NB4 (cell line): Measurements from ENCODE around the gene PRPH2.

Experiments used
- DNase-seq: peaks from one replicate; pipeline ENCODE4 v3.0.0; 2010; ENCODE audit warnings: low read depth
- H3K4me3 ChIP-seq: one replicate; pipeline ENCODE4 v1.5.1; 2011; ENCODE audit warnings: mild to moderate bottlenecking, low read depth, low read length, moderate library complexity
- MYC ChIP-seq: IDR thresholded peaks from 2 replicates; pipeline ENCODE4 v1.6.1; 2011; ENCODE audit warnings: low read depth, low read length
- POLR2A ChIP-seq: IDR thresholded peaks from 2 replicates; pipeline ENCODE4 v1.6.1; 2011; ENCODE audit warnings: mild to moderate bottlenecking; ENCODE audit not compliant: insufficient read length; ENCODE audit errors: extremely low read depth
- TF ChIP-seq, protein P1 (sequence below): IDR thresholded peaks from 2 replicates; pipeline ENCODE4 v1.6.1; 2011; ENCODE audit warnings: low read depth, low read length
- TF ChIP-seq, protein P2 (sequence below): IDR thresholded peaks from one replicate; pipeline ENCODE4 v1.5.1; 2012; ENCODE audit warnings: low read depth, low read length

The PRPH2 gene

GRCh38 chr6:42762950-42763349 lies 40.6 kb upstream of the PRPH2 start:
- DNase-seq: no peak
- H3K4me3 ChIP-seq: no peak overlapping the region
- TF ChIP-seq, protein P1, sequence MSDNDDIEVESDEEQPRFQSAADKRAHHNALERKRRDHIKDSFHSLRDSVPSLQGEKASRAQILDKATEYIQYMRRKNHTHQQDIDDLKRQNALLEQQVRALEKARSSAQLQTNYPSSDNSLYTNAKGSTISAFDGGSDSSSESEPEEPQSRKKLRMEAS: no peak
- TF ChIP-seq MYC (no peak), POLR2A (no peak)
- TF ChIP-seq, protein P2, sequence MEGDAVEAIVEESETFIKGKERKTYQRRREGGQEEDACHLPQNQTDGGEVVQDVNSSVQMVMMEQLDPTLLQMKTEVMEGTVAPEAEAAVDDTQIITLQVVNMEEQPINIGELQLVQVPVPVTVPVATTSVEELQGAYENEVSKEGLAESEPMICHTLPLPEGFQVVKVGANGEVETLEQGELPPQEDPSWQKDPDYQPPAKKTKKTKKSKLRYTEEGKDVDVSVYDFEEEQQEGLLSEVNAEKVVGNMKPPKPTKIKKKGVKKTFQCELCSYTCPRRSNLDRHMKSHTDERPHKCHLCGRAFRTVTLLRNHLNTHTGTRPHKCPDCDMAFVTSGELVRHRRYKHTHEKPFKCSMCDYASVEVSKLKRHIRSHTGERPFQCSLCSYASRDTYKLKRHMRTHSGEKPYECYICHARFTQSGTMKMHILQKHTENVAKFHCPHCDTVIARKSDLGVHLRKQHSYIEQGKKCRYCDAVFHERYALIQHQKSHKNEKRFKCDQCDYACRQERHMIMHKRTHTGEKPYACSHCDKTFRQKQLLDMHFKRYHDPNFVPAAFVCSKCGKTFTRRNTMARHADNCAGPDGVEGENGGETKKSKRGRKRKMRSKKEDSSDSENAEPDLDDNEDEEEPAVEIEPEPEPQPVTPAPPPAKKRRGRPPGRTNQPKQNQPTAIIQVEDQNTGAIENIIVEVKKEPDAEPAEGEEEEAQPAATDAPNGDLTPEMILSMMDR: no peak

GRCh38 chr6:42762426-42762859 lies 40.0 kb upstream of the PRPH2 start:
- TF ChIP-seq MYC: no peak
- TF ChIP-seq POLR2A: no peak
- TF ChIP-seq, protein P1: no peak
- TF ChIP-seq, protein P2: no peak
- no peak overlapping the region for H3K4me3 ChIP-seq
- no peak for DNase-seq

DNA sequence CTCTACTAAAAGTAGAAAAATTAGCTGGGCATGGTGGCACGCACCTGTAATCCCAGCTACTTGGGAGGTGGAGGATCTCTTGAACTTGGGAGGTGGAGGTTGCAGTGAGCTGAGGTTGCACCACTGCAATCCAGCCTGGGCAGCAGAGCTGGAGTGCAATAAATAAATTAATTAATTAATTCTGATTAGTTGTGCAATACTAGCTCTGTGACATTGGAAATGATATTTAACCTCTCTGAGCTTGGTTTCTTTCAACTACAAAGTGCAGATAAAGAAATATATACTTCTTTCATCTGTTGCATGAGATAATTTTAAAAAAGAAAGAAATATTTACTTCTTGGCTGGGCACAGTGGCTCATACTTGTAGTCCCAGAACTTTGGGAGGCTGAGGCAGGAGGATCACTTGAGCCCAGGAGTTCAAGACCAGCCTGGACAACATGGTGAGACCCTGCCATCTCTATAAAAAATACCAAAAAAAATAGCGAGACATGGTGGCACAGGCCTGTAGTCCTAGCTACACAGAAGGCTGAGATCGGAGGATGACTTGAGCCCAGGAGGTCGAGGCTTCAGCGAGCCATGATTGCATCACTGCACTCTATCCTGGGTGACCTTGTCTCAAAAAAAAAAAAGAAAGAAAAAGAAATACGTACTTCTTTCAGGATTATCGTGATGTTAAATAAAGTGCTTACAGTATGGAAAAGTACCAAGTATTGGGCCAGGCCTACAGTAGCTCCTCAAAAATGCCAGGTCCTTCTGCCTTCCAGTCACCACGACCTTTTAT lies 39.1 kb upstream of the PRPH2 start:
- TF ChIP-seq, protein P2: no peak
- TF ChIP-seq, protein P1: no peak
- TF ChIP-seq POLR2A (no peak), MYC (no peak)
- no peak overlapping the region for H3K4me3 ChIP-seq
- DNase-seq: no peak

- TF ChIP-seq MYC (no peak), POLR2A (no peak)
- TF ChIP-seq, protein P2: no peak
- TF ChIP-seq, protein P1: no peak
Measured at GRCh38 chr6:42758756-42759430, 36.5 kb upstream of the PRPH2 start.

GRCh38 chr6:42756722-42757121 lies 34.3 kb upstream of the PRPH2 start:
- TF ChIP-seq POLR2A (no peak), MYC (no peak)
- TF ChIP-seq, protein P2: no peak
- TF ChIP-seq, protein P1: no peak
- DNase-seq: no peak
- H3K4me3 ChIP-seq: no peak overlapping the region

More at GRCh38 chr6:42758756-42759430, 36.5 kb upstream of the PRPH2 start:
- H3K4me3 ChIP-seq: no peak overlapping the region
- no peak for DNase-seq
